ENCODE measurements around the gene STOML2.
A peak's percentile ranks its signal among the peaks of the same experiment; 100 is the strongest.

The STOML2 gene

DNA sequence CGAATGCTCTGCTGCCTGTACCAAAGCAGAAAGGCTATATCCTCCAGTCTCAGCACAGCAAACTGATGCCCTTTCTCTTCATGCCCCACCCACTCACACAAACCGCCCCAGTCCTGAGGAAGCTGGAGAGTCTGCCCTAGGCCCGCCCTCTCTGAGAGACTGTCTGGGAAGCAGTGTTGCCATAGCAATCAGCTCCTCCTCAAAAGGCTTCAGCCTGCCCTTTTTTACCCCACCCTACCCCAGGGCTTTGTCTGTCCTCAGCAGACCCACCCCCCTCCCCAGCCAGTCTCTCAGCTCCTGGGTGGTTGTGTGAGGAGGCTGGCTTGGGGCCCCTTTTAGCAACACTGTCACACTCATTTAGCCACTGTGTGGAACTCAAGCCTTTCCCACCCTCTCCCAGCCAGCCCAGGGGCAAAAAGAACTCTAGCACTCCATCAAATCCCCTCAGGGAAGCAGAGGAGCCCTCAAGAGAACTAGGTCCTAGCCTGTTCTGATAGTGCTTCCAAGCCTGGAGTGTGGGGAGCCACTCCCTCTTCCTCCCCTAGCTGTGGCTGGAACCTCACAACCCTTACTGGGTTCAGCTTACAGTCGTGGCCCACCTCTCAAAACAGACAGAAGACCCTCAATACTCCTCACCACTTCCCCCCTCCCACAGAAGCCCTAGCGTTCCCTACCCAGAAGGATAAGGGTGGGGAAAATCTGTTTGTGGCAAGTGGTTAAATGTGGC lies 11.3 kb upstream of the STOML2 start:
- peak; percentile 94 to 96 for DNase-seq (ENCODE audit: low spot score in 2 of 2)
- in situ Hi-C loops (cut with MboI; ENCODE audit: low sequenced_read_pairs): loop anchor here (25.0 kb wide), 1 partner anchor 448 kb away; a partner anchor contains a TSS
- Histone ChIP-seq H3K9me3 (no peaks in the 10 kb centered on the region), H3K36me3 (replicated peaks) (no peaks in the 10 kb centered on the region), H3K4me1 (peaks cover 20% of the 10 kb centered on the region), H3K4me3 (peak overlapping the region; percentile 46), H3K27me3 (ENCODE audit: low read depth) (no peaks in the 10 kb centered on the region)

DNA sequence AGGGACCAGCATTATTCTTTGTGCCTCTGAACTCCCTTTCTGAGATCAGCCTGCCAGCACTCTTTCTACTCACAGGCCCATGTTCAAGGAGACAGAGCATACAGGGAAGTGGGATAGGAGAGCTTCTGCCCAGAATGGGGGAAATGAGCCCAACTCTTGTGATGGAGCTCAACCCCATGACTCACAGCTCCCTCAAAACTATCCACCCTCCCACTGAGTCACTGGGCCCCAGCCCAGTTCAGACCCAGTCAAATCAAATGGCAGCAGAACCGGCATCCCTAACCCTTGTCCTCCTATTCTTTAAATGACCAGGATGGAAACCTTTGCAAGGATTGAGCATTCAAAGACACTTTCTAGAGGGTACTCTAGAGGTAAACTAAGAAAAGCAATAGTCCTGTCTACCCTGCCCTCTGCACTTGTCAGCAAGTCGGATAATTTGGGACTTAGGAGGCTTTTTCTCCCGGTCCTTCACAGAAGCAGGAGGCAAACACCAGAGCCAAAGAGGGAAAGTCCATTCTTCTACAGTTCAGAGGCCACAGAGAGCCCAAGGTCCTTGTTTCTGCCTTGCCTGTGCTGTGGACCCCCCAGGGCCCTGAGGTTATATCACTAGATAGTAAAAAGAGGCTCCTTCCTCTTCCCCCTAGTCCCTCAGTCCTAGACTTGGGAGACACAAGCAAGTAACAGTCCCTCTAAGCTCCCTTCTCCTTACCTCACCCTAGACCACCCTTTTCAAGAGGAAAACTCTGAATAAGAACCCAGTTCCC lies 9.5 kb upstream of the STOML2 start:
- Histone ChIP-seq H3K4me1 (peaks cover 20% of the 10 kb centered on the region), H3K4me3 (no peak overlapping the region), H3K27me3 (ENCODE audit: low read depth) (no peaks in the 10 kb centered on the region), H3K9me3 (no peaks in the 10 kb centered on the region), H3K36me3 (replicated peaks) (no peaks in the 10 kb centered on the region)
- in situ Hi-C loops (cut with MboI; ENCODE audit: low sequenced_read_pairs): loop anchor here (25.0 kb wide), 1 partner anchor 450 kb away; a partner anchor contains a TSS
- DNase-seq (ENCODE audit: low spot score in 2 of 2): no peak

DNA sequence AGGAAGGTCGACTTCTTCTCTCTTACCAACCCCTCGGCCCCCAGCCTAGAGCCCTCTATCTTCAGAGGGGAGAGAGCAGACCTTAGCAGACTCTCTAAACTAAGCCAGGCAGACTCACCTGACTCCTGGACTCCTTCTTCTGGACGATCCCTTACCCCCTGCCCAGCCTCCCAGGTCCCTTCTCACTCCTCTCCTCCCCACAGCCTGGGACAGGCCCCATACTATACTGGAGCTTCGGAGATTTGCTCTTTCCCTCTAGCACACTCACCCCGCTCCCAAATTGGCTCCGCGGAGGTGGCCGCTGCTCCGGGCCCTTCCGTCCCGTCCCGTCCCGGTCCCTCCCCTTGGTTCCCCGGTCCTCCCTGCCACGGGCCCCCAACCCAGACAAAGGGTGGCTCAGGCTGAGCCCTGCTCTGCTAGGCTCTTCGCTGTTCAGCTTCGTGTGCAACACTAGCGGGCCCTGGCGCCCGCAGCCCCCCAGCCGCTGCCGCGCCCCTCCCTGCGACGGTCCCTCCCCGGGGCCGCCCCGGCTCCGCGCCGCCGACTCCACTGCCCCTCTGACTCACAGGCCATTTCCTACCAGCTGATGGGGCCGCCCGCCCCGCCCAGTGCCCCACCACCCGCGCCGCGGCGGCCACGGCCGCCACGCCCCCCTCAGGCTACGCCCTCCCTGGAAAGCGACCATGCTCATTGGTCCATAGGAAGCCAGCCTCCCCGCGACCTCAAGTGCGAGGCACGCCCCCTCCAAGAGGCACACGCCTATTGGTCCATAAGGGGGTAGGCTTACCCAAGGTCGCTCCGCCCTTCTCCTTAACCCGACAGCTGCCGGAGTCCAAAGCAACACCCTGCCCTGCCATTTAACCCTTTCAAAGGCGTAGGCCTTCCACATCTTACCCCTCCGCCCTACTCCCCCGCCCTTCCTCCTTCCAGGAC lies 8.3 kb upstream of the STOML2 start:
- peak overlapping the region; percentile 35 for H3K4me3 ChIP-seq
- H3K9me3 ChIP-seq: no peaks in the 10 kb centered on the region
- no peaks in the 10 kb centered on the region for H3K27me3 ChIP-seq (ENCODE audit: low read depth)
- H3K36me3 ChIP-seq (replicated peaks): no peaks in the 10 kb centered on the region
- peaks cover 17% of the 10 kb centered on the region for H3K4me1 ChIP-seq
- in situ Hi-C loops (cut with MboI; ENCODE audit: low sequenced_read_pairs): loop anchor here (25.0 kb wide), 1 partner anchor 451 kb away; a partner anchor contains a TSS
- DNase-seq (ENCODE audit: low spot score in 2 of 2): peak; percentile 97 to 98

DNA sequence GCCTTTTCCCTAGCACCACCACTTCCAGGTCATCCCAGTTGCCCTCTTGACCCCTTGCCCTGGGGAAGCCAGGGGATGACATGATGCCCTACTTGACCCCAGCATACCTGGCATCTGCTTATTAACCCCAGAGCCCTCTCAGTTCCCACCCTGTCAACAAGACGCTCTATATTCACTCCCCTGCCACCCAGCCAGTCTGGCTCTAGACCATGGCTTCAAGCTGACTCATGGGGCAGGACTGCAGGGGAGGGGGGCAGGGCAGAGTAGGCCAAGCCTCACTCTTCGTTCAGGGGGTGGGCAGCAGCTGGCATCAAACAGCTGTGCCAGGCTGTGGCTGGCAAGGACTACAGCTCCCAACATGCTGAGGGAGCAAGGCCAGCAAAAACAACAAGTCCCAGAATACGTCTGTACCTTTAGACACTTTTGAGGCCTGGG lies 7.4 kb upstream of the STOML2 start:
- no peaks in the 10 kb centered on the region for H3K27me3 ChIP-seq (ENCODE audit: low read depth)
- H3K9me3 ChIP-seq: no peaks in the 10 kb centered on the region
- peaks cover 17% of the 10 kb centered on the region for H3K4me1 ChIP-seq
- in situ Hi-C loops (cut with MboI; ENCODE audit: low sequenced_read_pairs): loop anchor here (25.0 kb wide), 1 partner anchor 452 kb away; a partner anchor contains a TSS
- H3K4me3 ChIP-seq: no peak overlapping the region
- no peaks in the 10 kb centered on the region; the same call in 1 of the 2 replicates for H3K36me3 ChIP-seq (replicated peaks)
- no peak for DNase-seq (ENCODE audit: low spot score in 2 of 2)

DNA sequence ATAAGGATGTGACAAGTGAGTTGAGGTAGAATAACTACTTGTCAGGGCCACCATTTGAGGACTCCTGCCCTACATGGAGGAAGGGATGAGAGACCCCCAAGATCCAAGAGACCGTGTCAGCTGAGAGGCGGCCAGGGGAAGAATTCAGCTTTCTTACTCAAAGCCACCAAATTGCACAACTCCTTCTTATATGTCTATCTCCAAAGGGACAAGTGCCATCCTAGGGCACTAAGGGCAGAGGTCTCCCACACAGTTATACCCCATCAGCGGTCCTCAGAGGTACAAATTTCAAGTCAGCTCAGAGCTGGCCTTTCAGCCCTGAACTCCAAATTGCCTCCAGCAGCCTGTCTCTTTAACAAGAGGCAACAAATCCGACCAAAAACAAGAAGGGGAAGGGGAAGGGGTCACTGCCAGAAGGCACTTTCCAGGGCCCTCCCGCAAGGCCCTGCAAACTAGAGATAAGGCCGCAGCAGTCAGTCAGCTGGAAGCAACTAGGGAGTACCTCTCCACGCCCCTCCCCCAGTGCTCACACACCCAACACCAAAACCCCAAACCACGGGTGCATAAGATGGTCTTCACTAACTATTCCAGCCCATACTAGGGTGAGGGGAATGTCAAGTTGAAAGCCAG lies 6.1 kb upstream of the STOML2 start:
- H3K4me1 ChIP-seq: peaks cover 7% of the 10 kb centered on the region
- no peaks in the 10 kb centered on the region for H3K27me3 ChIP-seq (ENCODE audit: low read depth)
- in situ Hi-C loops (cut with MboI; ENCODE audit: low sequenced_read_pairs): loop anchor here (25.0 kb wide), 1 partner anchor 453 kb away; a partner anchor contains a TSS
- H3K4me3 ChIP-seq: no peak overlapping the region
- no peaks in the 10 kb centered on the region for H3K9me3 ChIP-seq
- no peak for DNase-seq (ENCODE audit: low spot score in 2 of 2)
- no peaks in the 10 kb centered on the region; the same call in 1 of the 2 replicates for H3K36me3 ChIP-seq (replicated peaks)

DNA sequence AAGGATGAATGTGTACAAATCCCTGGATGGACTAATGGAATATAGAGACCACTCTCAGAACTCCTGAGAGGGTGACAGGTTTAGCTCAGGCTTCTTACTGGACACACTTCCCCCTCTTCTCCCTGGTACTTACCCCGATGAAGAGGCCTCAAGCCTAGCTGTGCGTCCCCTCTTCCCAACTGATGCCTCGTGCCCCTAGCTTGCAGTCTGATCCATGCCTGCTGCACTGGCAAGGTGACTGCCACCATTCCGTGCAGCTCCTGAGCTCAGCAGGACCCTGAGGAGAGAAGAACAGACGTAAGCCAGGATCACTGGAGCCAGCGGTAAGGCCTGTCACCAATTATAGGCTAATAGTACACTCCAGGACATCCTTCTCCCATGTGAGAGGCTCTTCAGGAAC lies 5.5 kb upstream of the STOML2 start:
- peaks cover 7% of the 10 kb centered on the region for H3K4me1 ChIP-seq
- in situ Hi-C loops (cut with MboI; ENCODE audit: low sequenced_read_pairs): loop anchor here (25.0 kb wide), 1 partner anchor 454 kb away; a partner anchor contains a TSS
- DNase-seq (ENCODE audit: low spot score in 2 of 2): no peak
- H3K27me3 ChIP-seq (ENCODE audit: low read depth): no peaks in the 10 kb centered on the region
- no peak overlapping the region for H3K4me3 ChIP-seq
- H3K36me3 ChIP-seq (replicated peaks): no peaks in the 10 kb centered on the region; the same call in 1 of the 2 replicates
- no peaks in the 10 kb centered on the region for H3K9me3 ChIP-seq

DNA sequence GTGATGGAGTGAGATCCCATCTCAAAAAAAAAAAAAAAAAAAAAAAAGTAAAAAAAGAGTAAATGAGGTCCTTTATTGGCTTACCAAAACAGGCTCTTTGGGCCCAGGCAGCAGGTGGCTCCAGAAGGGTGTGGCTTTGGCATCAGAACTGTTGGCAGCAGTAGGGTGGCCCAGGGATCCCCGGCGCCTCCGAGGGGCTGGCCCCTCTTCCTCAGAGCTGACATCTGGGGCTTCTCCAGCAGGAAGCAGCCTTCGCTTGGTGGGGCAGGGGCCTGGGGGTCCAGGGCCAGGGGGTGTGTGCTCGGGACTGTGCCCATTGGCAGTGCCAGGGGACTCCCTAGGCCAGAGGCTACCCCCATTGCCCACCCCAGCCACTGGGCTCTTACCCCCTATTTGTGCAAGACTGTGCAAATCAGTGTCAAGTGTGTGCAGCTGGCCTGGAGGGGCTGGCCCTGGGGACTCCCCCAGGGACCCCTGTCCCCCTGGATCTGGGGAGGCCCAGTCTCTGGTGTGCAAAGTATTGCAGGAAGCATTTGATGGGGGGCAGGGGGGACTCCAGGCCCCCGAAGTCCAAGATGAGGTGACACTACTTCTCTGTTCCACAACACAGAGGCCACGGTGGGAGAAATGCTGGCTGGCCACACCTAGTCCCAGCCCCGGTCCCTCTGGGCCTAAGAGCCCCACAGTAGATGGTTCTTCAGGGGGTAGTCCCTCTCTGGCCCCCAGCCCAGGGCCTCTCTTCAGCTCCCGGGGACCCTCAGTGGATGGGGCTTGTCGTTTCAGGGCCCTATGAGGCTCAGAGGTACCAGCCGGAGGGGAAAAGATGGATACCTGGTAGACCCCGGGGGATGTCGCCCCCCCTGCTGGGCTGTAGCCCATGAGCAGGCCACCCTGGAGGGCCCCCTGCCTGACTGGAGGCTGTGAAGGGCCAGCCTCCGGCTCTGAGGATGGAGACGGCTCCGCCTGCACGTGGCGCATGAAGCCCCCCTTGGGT lies 4.7 kb upstream of the STOML2 start:
- in situ Hi-C loops (cut with MboI; ENCODE audit: low sequenced_read_pairs): loop anchor here (25.0 kb wide), 1 partner anchor 455 kb away; a partner anchor contains a TSS
- H3K36me3 ChIP-seq (replicated peaks): no peaks in the 10 kb centered on the region; the same call in 1 of the 2 replicates

DNA sequence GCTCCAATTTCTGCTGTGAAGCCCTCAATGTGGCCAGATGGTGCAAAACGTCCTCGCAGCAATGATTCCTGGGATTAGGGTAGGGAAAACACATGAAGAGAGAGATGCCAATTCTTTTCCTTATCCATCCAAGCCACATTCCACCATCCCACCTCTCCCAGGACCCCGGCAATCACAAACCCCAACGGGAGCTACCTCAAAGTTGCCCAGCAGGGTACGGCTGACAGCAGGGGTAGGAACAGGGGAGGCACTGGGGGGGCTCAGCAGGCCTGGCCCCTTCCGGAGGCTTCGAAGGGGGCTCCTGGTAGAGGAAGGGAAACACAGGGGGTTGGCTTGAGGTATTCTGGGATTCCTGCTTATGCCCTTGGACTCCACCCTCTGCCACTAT lies 3.4 kb upstream of the STOML2 start:
- H3K36me3 ChIP-seq (replicated peaks): peaks cover 10% of the 10 kb centered on the region
- in situ Hi-C loops (cut with MboI; ENCODE audit: low sequenced_read_pairs): loop anchor here (25.0 kb wide), 1 partner anchor 456 kb away; a partner anchor contains a TSS
- H3K4me3 ChIP-seq: no peak overlapping the region
- DNase-seq (ENCODE audit: low spot score in 2 of 2): no peak
- H3K4me1 ChIP-seq: peaks cover 13% of the 10 kb centered on the region
- no peaks in the 10 kb centered on the region for H3K9me3 ChIP-seq
- no peaks in the 10 kb centered on the region for H3K27me3 ChIP-seq (ENCODE audit: low read depth)

More for the DNA sequence above, 4.7 kb upstream of the STOML2 start:
- no peaks in the 10 kb centered on the region for H3K9me3 ChIP-seq
- DNase-seq (ENCODE audit: low spot score in 2 of 2): no peak
- no peak overlapping the region for H3K4me3 ChIP-seq
- no peaks in the 10 kb centered on the region for H3K27me3 ChIP-seq (ENCODE audit: low read depth)
- H3K4me1 ChIP-seq: peaks cover 9% of the 10 kb centered on the region

DNA sequence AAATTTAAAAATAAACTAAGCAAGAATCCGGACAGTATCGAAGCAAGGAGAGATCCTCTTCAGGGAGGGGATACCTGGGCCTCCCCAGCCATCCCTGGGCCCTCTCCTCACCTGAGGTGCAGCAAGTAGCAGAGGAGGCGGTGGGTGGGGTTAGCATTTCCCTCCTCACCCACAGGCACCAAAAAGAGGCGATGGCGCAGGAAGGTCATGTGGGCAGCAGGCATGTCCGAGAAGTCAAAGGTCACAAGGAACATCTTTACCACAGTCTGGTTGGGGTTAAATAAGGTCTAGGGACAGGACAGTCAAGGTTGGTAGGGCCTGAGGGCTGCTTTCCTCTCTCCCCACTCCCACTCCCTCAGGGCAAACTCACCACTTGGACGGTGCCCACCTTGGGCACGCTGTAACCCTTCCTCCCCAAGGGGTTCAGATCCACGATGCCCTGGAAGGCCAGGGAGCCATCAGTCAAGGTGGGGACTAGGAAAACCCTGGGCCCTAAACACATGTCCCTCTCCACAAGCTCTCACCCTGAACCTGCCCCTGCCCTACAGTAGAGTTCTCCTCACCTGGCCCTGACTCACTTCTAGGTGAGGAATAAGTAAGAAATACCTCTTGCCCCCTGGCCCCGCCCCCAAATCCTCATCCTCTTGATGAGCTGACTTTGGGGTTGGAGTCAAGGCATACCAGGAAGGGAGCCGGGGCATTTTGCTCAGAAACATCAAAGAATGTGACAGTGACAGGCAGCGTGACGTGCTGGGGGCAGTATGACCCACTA lies 2.8 kb upstream of the STOML2 start:
- in situ Hi-C loops (cut with MboI; ENCODE audit: low sequenced_read_pairs): loop anchor here (25.0 kb wide), 1 partner anchor 457 kb away; a partner anchor contains a TSS
- H3K4me1 ChIP-seq: peaks cover 13% of the 10 kb centered on the region
- H3K36me3 ChIP-seq (replicated peaks): peaks cover 16% of the 10 kb centered on the region
- DNase-seq (ENCODE audit: low spot score in 2 of 2): no peak
- H3K4me3 ChIP-seq: no peak overlapping the region
- no peaks in the 10 kb centered on the region for H3K27me3 ChIP-seq (ENCODE audit: low read depth)
- no peaks in the 10 kb centered on the region for H3K9me3 ChIP-seq

DNA sequence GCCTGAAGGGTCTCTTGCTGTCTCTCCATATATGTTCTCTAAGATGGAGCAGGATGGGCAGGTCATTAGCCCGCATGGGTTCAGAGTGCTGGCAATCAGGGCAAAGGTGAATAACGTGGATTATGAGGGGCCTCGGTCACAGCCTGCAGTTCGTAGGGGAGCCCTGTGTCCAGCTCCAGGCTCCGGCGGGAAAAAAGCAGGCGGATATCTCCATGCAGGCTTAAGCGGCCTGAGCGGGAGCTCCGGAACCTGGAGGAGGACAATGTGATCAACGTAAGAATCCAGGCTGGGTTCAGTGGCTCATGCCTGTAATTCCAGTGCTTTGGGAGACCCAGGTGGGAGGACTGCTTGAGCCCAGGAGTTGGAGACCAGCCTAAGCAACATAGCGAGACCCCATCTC lies 2.2 kb upstream of the STOML2 start:
- in situ Hi-C loops (cut with MboI; ENCODE audit: low sequenced_read_pairs): loop anchor here (25.0 kb wide), 1 partner anchor 457 kb away; a partner anchor contains a TSS
- Histone ChIP-seq H3K4me3 (no peak overlapping the region), H3K4me1 (peaks cover 13% of the 10 kb centered on the region), H3K27me3 (ENCODE audit: low read depth) (no peaks in the 10 kb centered on the region), H3K36me3 (replicated peaks) (peaks cover 22% of the 10 kb centered on the region), H3K9me3 (no peaks in the 10 kb centered on the region)
- no peak for DNase-seq (ENCODE audit: low spot score in 2 of 2)

DNA sequence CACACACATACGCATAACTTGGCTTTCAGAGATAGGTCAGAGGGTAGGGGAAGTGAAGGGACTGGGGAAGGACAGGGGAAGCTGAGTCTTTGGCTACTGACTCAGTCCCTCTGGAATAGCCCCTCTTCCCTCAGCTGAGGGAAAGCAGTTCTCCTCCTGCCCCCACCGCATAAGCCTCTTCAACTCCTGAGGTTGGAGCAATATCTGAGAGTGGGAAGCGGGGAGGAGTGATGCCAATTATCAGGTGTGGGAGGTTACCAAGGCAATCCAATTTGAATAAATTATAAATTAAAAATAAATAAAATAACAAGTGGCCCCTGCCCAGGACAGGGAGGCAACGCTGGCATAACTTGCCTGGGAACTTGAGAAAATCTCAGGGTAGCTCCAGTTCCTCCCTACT lies 1.7 kb upstream of the STOML2 start:
- Histone ChIP-seq H3K9me3 (no peaks in the 10 kb centered on the region), H3K27me3 (ENCODE audit: low read depth) (no peaks in the 10 kb centered on the region), H3K4me3 (no peak overlapping the region), H3K36me3 (replicated peaks) (peaks cover 27% of the 10 kb centered on the region), H3K4me1 (peaks cover 13% of the 10 kb centered on the region)
- no peak for DNase-seq (ENCODE audit: low spot score in 2 of 2)
- in situ Hi-C loops (cut with MboI; ENCODE audit: low sequenced_read_pairs): loop anchor here (25.0 kb wide), 1 partner anchor 458 kb away; a partner anchor contains a TSS
